C4-2B (cell line): ENCODE results near the gene CDR2L.

Source experiments
- CTCF ChIP-seq: fragments of 450-650 bp; conservative IDR thresholded peaks from 2 replicates; pipeline ENCODE4 v1.5.1; 2017; ENCODE audit warnings: mild to moderate bottlenecking
- ZFX ChIP-seq: fragments of 450-650 bp; IDR thresholded peaks from 2 replicates; pipeline ENCODE4 v1.6.1; 2017

- no peak for TF ChIP-seq CTCF
- TF ChIP-seq ZFX: no peak
Measured at GRCh38 chr17:74986206-74986576, 1.2 kb upstream of the CDR2L start.
